ENCODE measurements around the gene ZNF45.
A peak's percentile ranks its signal among the peaks of the same experiment; 100 is the strongest.
"Not testable (repeated sequence)": the region's sequence is repeated elsewhere in the genome, so short reads cannot be mapped to it uniquely, and the experiment has no call there.

ZNF45 gene

GRCh38 chr19:43913383-43913782 lies 21.7 kb downstream of the ZNF45 start:
- DNase-seq (ENCODE audit: low read depth in 2 of 2, low spot score in 1 of 2), result no peak

GRCh38 chr19:43910884-43911283 lies 24.2 kb downstream of the ZNF45 start:
- no peak for DNase-seq (ENCODE audit: low read depth in 2 of 2, low spot score in 1 of 2)

GRCh38 chr19:43908659-43909058 lies 26.4 kb downstream of the ZNF45 start:
- DNase-seq (ENCODE audit: low read depth in 2 of 2, low spot score in 1 of 2), result no peak

DNA sequence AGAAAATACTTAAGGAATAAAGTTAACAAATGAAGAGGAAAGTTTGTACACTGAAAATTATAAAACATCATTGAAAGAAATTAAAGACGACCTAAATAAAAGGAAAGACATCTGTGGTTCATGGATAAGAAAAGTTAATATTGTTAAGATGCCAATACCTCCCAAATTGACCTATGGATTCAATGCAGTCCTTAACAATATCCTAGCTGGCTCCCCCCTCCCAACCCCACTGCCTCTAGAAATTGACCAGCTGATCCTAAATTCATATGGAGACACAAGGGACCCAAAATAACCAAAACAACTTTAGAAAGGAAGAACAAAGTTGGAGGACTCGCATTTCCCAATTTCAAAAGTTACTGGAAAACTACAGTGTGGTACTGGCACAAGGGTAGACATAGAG lies 28.3 kb downstream of the ZNF45 start:
- no peak for DNase-seq (ENCODE audit: low read depth in 2 of 2, low spot score in 1 of 2)

- DNase-seq (ENCODE audit: low read depth in 2 of 2, low spot score in 1 of 2), result no peak
Measured at GRCh38 chr19:43905897-43906296, 29.2 kb downstream of the ZNF45 start.

GRCh38 chr19:43902399-43902798 lies 32.7 kb downstream of the ZNF45 start:
- no peak for DNase-seq (ENCODE audit: low read depth in 2 of 2, low spot score in 1 of 2)

GRCh38 chr19:43901395-43902390 lies 33.4 kb downstream of the ZNF45 start:
- peak; percentile 30 to 43 for DNase-seq (ENCODE audit: low read depth in 2 of 2, low spot score in 1 of 2)

DNA sequence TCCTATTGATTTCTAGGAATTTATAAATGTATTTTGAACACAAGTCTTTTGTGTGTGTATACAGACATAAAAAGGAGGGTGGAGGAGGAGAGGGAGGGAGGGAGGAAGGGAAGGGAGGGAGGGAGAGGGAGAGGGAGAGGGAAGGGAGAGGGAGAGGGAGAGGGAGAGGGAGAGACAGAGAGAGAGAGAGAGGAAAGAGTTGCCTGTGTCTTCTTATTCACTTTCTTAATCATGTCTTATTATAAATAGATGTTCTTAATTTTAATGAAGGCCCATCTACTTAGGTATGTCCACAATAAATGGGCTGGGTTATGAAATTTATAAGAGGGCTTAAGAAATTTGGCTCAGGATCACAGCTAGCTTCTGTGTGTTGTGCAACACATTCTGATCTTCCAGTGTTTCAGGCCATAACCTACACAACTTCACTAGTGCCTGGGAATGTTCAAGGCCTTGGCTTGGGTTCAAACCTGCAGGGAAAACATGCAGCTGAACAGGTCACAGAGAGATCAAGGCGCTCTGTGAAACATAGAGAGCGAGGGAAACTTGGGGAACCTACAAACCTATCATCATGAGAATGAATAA lies 39.3 kb downstream of the ZNF45 start:
- DNase-seq (ENCODE audit: low read depth in 2 of 2, low spot score in 1 of 2), result no peak

GRCh38 chr19:43883864-43884263 lies 51.2 kb downstream of the ZNF45 start, which contains the start of gene ZNF404:
TSS of gene ZNF404 (minus strand) at chr19:43883964.
- no peak for DNase-seq (ENCODE audit: low read depth in 2 of 2, low spot score in 1 of 2)

GRCh38 chr19:43880483-43880882 lies 54.6 kb downstream of the ZNF45 start:
- no peak for DNase-seq (ENCODE audit: low read depth in 2 of 2, low spot score in 1 of 2)

- DNase-seq (ENCODE audit: low read depth in 2 of 2, low spot score in 1 of 2), result no peak
Measured at GRCh38 chr19:43872547-43873336, 62.3 kb downstream of the ZNF45 start.

- not testable (repeated sequence) for DNase-seq (ENCODE audit: low read depth in 2 of 2, low spot score in 1 of 2)
Measured at GRCh38 chr19:43866923-43867322, 68.2 kb downstream of the ZNF45 start.
